Calu3 (cell line): ENCODE measurements around the gene CDC42BPB. TPM values are rescaled to one million over a fixed set of nuclear protein-coding genes. Genes with fewer than 3 reads are reported as not detected.

ENCODE experiments used
- BruUV-seq: library from RNA; stranded (reverse); fragments of 400-500 nt; replicated peaks from 2 replicates; lab custom pipeline; 2021; lab: Mats Ljungman, UMichigan
- CTCF ChIA-PET: fragments of 300-600 bp; sonication (Branson Sonifier 250); formaldehyde crosslinking; loops from one replicate; lab custom pipeline; 2022; ENCODE audit warnings: antibody characterized with exemption; lab: Charles Lee
- DNase-seq: peaks from one replicate; pipeline ENCODE4 v3.0.0; 2022
- H3K27ac Mint-ChIP-seq: one replicate; pipeline ENCODE4 v1.8.0; 2022; ENCODE audit warnings: mixed read lengths; ENCODE audit not compliant: unreplicated experiment
- H3K27me3 Mint-ChIP-seq: one replicate; pipeline ENCODE4 v1.8.0; 2022; ENCODE audit warnings: mixed read lengths; ENCODE audit not compliant: unreplicated experiment
- H3K36me3 Mint-ChIP-seq: one replicate; pipeline ENCODE4 v1.8.0; 2022; ENCODE audit warnings: mild to moderate bottlenecking, moderate library complexity, mixed read lengths; ENCODE audit not compliant: insufficient read depth, unreplicated experiment
- H3K4me1 Mint-ChIP-seq: one replicate; pipeline ENCODE4 v1.8.0; 2022; ENCODE audit warnings: mild to moderate bottlenecking, low read depth, mixed read lengths; ENCODE audit not compliant: unreplicated experiment
- H3K4me3 Mint-ChIP-seq: one replicate; pipeline ENCODE4 v1.8.0; 2022; ENCODE audit warnings: mild to moderate bottlenecking, low read depth, moderate library complexity, mixed read lengths; ENCODE audit not compliant: unreplicated experiment
- H3K9me3 Mint-ChIP-seq: one replicate; pipeline ENCODE4 v1.8.0; 2022; ENCODE audit warnings: low read depth, mixed read lengths; ENCODE audit not compliant: unreplicated experiment
- CTCF ChIP-seq: fragments of 200-600 bp; IDR thresholded peaks from one replicate; pipeline ENCODE4 v1.8.0; 2022; ENCODE audit warnings: antibody characterized with exemption; ENCODE audit not compliant: unreplicated experiment
- intact Hi-C: fragments of 100-400 bp; cut with micrococcal nuclease; formaldehyde crosslinking; loops from one replicate; pipeline ENCODE4 v1.10.0; 2022; ENCODE audit not compliant: unreplicated experiment
- total RNA-seq: library from RNA; stranded (reverse); gene quantifications from 2 replicates; pipeline ENCODE4 v1.2.3, GENCODE V29; 2022

CDC42BPB gene
- total RNA-seq, 1 experiment from 2014 or later, result 98.7 TPM

GRCh38 chr14:102971836-102972606 lies 85.3 kb downstream of the CDC42BPB start:
- CTCF ChIA-PET, result interaction anchor here (0.7 to 0.9 kb wide), 2 partner anchors 38 to 277 kb away, joined by 3 read pairs; no protein-coding TSS in a partner anchor
- TF ChIP-seq CTCF, result no peak
- intact Hi-C loops, result no loop called here
- Mint-ChIP-seq H3K9me3 (no peaks in the 10 kb centered on the region), H3K27me3 (no peaks in the 10 kb centered on the region), H3K4me1 (no peaks in the 10 kb centered on the region), H3K36me3 (peaks cover 67% of the 10 kb centered on the region), H3K27ac (no peak overlapping the region), H3K4me3 (no peak overlapping the region)
- BruUV-seq, result no TSS peak
- DNase-seq, result no peak

GRCh38 chr14:102971314-102971713 lies 86.0 kb downstream of the CDC42BPB start:
- CTCF ChIA-PET, result interaction anchor here (0.7 kb wide), 1 partner anchor 39 kb away, joined by 3 read pairs; no protein-coding TSS in a partner anchor
- no peak for DNase-seq
- H3K4me3 Mint-ChIP-seq, result no peak overlapping the region
- no TSS peak for BruUV-seq
- H3K36me3 Mint-ChIP-seq, result peaks cover 67% of the 10 kb centered on the region
- TF ChIP-seq CTCF, result no peak
- intact Hi-C loops, result no loop called here
- no peaks in the 10 kb centered on the region for H3K4me1 Mint-ChIP-seq
- H3K9me3 Mint-ChIP-seq, result no peaks in the 10 kb centered on the region
- H3K27me3 Mint-ChIP-seq, result no peaks in the 10 kb centered on the region
- no peak overlapping the region for H3K27ac Mint-ChIP-seq

- no peak overlapping the region for H3K27ac Mint-ChIP-seq
- peaks cover 67% of the 10 kb centered on the region for H3K36me3 Mint-ChIP-seq
- no peaks in the 10 kb centered on the region for H3K4me1 Mint-ChIP-seq
- H3K4me3 Mint-ChIP-seq, result no peak overlapping the region
- BruUV-seq, result no TSS peak
- no peak for TF ChIP-seq CTCF
- H3K9me3 Mint-ChIP-seq, result no peaks in the 10 kb centered on the region
- no peaks in the 10 kb centered on the region for H3K27me3 Mint-ChIP-seq
- CTCF ChIA-PET, result interaction anchor here (0.6 kb wide), 1 partner anchor 97 kb away, joined by 7 read pairs; no protein-coding TSS in a partner anchor
- no peak for DNase-seq
- intact Hi-C loops, result no loop called here
Observed at GRCh38 chr14:102970496-102970895, 86.9 kb downstream of the CDC42BPB start.

GRCh38 chr14:102969901-102970300 lies 87.4 kb downstream of the CDC42BPB start:
- Mint-ChIP-seq H3K9me3 (no peaks in the 10 kb centered on the region), H3K4me1 (no peaks in the 10 kb centered on the region), H3K27me3 (no peaks in the 10 kb centered on the region), H3K27ac (no peak overlapping the region), H3K36me3 (peaks cover 70% of the 10 kb centered on the region), H3K4me3 (no peak overlapping the region)
- intact Hi-C loops, result no loop called here
- no peak for DNase-seq
- no TSS peak for BruUV-seq
- TF ChIP-seq CTCF, result no peak
- CTCF ChIA-PET, result no interaction called here
